OCI-LY3 (cell line): ENCODE results near the gene C12orf75.

ENCODE experiments used
- EZH2phosphoT487 ChIP-seq: fragments of 200-600 bp; shearing (Covaris generic); IDR thresholded peaks from 2 replicates; pipeline ENCODE4 v1.6.1; 2018; ENCODE audit warnings: antibody characterized with exemption, mixed run types, low read depth
- TF ChIP-seq, protein P1 (sequence below): fragments of 200-600, 300-600 bp; sonication (generic); IDR thresholded peaks from 2 replicates; pipeline ENCODE4 v1.5.1; 2014; ENCODE audit warnings: antibody characterized with exemption, low read length, low read depth

DNA sequence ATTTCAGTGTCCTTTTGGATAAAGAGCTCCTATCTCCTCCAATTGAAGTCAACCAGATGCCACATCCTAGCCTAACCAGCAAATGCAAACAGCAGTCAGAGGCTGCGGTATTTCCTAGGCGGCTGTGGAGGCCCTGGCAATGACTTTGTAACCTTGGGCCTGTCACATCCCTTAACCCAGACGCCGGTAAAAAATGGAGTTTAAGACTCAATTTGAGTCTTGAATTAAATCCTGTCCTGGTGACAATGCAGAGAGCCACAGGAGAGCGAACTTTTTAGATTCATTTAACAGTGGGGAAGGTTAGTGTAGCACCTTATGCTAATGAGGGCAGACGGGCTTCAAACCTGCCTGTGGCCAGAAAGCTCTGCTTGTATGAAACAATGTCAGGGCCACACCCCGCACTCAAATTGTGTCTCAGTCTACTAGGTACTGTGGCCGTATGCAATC, 1.3 kb downstream of the C12orf75 start:
- TF ChIP-seq, protein P1, sequence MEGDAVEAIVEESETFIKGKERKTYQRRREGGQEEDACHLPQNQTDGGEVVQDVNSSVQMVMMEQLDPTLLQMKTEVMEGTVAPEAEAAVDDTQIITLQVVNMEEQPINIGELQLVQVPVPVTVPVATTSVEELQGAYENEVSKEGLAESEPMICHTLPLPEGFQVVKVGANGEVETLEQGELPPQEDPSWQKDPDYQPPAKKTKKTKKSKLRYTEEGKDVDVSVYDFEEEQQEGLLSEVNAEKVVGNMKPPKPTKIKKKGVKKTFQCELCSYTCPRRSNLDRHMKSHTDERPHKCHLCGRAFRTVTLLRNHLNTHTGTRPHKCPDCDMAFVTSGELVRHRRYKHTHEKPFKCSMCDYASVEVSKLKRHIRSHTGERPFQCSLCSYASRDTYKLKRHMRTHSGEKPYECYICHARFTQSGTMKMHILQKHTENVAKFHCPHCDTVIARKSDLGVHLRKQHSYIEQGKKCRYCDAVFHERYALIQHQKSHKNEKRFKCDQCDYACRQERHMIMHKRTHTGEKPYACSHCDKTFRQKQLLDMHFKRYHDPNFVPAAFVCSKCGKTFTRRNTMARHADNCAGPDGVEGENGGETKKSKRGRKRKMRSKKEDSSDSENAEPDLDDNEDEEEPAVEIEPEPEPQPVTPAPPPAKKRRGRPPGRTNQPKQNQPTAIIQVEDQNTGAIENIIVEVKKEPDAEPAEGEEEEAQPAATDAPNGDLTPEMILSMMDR: no peak
- no peak for TF ChIP-seq EZH2phosphoT487
